Neural crest cell (in vitro differentiated cells): Measurements from ENCODE around the gene TCERG1L. TPM values are rescaled to one million over a fixed set of nuclear protein-coding genes. Genes with fewer than 3 reads are reported as not detected.
"Not testable (repeated sequence)": the region's sequence is repeated elsewhere in the genome, so short reads cannot be mapped to it uniquely, and the experiment has no call there.

Experiments
- DNase-seq: peaks from one replicate; pipeline ENCODE4 v3.0.0; 2021; ENCODE audit warnings: low read depth, mixed read lengths, low spot score
- H3K27ac Mint-ChIP-seq: one replicate; pipeline ENCODE4 v1.8.0; 2021; ENCODE audit warnings: mild to moderate bottlenecking, mixed read lengths; ENCODE audit not compliant: unreplicated experiment
- H3K27me3 Mint-ChIP-seq: 2 replicates; pipeline ENCODE4 v1.8.0; 2021; ENCODE audit warnings: low read depth, mild to moderate bottlenecking, mixed read lengths
- H3K36me3 Mint-ChIP-seq: 2 replicates; pipeline ENCODE4 v1.8.0; 2021; ENCODE audit warnings: low read depth, mild to moderate bottlenecking, mixed read lengths
- H3K4me1 Mint-ChIP-seq: 2 replicates; pipeline ENCODE4 v1.8.0; 2021; ENCODE audit warnings: mixed read lengths
- H3K4me3 Mint-ChIP-seq: one replicate; pipeline ENCODE4 v1.8.0; 2021; ENCODE audit warnings: mild to moderate bottlenecking, mixed read lengths
- H3K9me3 Mint-ChIP-seq: 2 replicates; pipeline ENCODE4 v1.8.0; 2021; ENCODE audit warnings: mixed read lengths
- total RNA-seq: library from RNA; stranded (reverse); gene quantifications from 2 replicates; pipeline ENCODE4 v1.2.1, GENCODE V29; 2021
- TF ChIP-seq, protein P1 (sequence below): fragments of 200-600 bp; sonication (generic); conservative IDR thresholded peaks from 2 replicates; pipeline ENCODE4 v1.5.0; 2021; ENCODE audit warnings: antibody characterized with exemption, mild to moderate bottlenecking

The TCERG1L gene
- total RNA-seq, 1 donor from 2014 or later, result 0.96 TPM

GRCh38 chr10:131344747-131345146 lies 33.2 kb upstream of the TCERG1L start:
- Mint-ChIP-seq H3K36me3 (no peaks in the 10 kb centered on the region), H3K9me3 (no peaks in the 10 kb centered on the region), H3K4me3 (no peak overlapping the region), H3K27me3 (peaks cover 41% of the 10 kb centered on the region), H3K4me1 (no peaks in the 10 kb centered on the region), H3K27ac (no peak overlapping the region)
- TF ChIP-seq, protein P1, sequence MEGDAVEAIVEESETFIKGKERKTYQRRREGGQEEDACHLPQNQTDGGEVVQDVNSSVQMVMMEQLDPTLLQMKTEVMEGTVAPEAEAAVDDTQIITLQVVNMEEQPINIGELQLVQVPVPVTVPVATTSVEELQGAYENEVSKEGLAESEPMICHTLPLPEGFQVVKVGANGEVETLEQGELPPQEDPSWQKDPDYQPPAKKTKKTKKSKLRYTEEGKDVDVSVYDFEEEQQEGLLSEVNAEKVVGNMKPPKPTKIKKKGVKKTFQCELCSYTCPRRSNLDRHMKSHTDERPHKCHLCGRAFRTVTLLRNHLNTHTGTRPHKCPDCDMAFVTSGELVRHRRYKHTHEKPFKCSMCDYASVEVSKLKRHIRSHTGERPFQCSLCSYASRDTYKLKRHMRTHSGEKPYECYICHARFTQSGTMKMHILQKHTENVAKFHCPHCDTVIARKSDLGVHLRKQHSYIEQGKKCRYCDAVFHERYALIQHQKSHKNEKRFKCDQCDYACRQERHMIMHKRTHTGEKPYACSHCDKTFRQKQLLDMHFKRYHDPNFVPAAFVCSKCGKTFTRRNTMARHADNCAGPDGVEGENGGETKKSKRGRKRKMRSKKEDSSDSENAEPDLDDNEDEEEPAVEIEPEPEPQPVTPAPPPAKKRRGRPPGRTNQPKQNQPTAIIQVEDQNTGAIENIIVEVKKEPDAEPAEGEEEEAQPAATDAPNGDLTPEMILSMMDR, result no peak
- DNase-seq, result no peak

DNA sequence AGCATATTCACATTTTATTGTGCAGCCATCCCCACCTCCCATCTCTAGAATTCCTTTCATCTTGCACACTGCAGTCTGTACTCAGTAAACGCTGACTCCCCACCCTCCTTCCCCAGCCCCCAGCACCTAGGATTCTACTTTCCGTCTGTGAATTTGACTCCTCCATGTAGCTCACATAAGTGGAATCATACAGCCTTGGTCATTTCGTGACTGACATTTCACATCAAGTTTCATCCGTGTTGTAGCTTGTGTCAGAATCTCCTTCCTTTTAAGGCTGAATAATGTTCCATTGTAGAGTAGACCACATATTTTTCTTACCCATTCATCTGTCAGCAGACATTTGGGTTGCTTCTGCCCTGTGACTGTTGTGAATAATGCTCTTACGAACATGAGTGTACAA lies 26.2 kb upstream of the TCERG1L start:
- TF ChIP-seq, protein P1, result no peak
- H3K9me3 Mint-ChIP-seq, result peaks cover 7% of the 10 kb centered on the region

GRCh38 chr10:131332821-131333220 lies 21.3 kb upstream of the TCERG1L start:
- H3K27ac Mint-ChIP-seq, result no peak overlapping the region
- no peaks in the 10 kb centered on the region for H3K4me1 Mint-ChIP-seq
- H3K27me3 Mint-ChIP-seq, result peaks cover 52% of the 10 kb centered on the region
- TF ChIP-seq, protein P1, result no peak
- peaks cover 3% of the 10 kb centered on the region for H3K9me3 Mint-ChIP-seq
- peaks cover 3% of the 10 kb centered on the region for H3K36me3 Mint-ChIP-seq
- H3K4me3 Mint-ChIP-seq, result no peak overlapping the region
- DNase-seq, result no peak

More for the DNA sequence above, 26.2 kb upstream of the TCERG1L start:
- H3K4me3 Mint-ChIP-seq, result no peak overlapping the region
- no peak overlapping the region for H3K27ac Mint-ChIP-seq
- peaks cover 35% of the 10 kb centered on the region for H3K27me3 Mint-ChIP-seq
- no peak for DNase-seq
- no peaks in the 10 kb centered on the region for H3K4me1 Mint-ChIP-seq
- peaks cover 3% of the 10 kb centered on the region for H3K36me3 Mint-ChIP-seq

DNA sequence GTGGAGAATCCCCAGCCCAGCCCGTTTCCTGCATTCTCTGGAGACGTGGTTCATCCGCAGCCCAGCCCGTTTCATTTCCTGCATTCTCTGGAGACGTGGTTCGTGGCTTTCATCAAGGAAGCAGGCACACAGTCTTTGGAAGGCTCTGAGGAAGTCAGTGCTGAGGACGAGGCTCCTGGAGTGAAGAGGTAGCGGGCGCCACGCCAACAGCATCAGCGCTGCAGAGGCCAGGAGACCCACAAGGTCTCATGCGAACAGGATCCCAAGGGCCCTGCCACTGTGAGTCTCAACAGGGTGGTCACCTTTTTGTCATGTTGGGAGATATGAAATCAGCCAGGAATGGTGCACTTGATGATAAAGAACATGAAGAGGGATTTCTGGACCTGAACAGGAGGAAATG lies 12.4 kb upstream of the TCERG1L start:
- H3K4me1 Mint-ChIP-seq, result peaks cover 7% of the 10 kb centered on the region
- peaks cover 80% of the 10 kb centered on the region for H3K27me3 Mint-ChIP-seq
- no peaks in the 10 kb centered on the region for H3K36me3 Mint-ChIP-seq
- H3K9me3 Mint-ChIP-seq, result no peaks in the 10 kb centered on the region
- no peak for DNase-seq
- TF ChIP-seq, protein P1, result no peak
- H3K27ac Mint-ChIP-seq, result no peak overlapping the region
- no peak overlapping the region for H3K4me3 Mint-ChIP-seq

DNA sequence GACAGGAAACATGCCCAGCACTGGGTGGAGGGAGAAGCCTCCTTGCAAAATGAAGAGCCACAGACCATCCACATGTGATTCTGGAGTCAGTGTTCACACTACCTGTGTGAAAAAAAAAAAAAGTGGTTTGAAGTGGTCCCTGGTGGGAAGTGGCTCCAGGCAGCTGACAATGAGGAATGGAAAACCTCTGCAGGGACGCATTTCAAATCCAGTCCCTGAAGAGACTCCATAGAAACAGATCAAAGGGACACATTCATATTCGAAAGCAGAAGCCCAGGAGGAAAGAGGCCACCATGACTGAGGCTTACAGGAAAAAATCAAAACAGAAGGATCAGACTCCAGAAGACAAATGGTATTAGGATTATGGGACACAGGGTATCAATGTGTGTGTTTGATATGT lies 11.5 kb upstream of the TCERG1L start:
- H3K9me3 Mint-ChIP-seq, result no peaks in the 10 kb centered on the region
- no peak overlapping the region for H3K4me3 Mint-ChIP-seq
- TF ChIP-seq, protein P1, result no peak
- DNase-seq, result no peak
- peaks cover 7% of the 10 kb centered on the region for H3K4me1 Mint-ChIP-seq
- peaks cover 74% of the 10 kb centered on the region for H3K27me3 Mint-ChIP-seq
- H3K36me3 Mint-ChIP-seq, result no peaks in the 10 kb centered on the region
- H3K27ac Mint-ChIP-seq, result no peak overlapping the region

- not testable (repeated sequence) for H3K36me3 Mint-ChIP-seq, H3K4me1 Mint-ChIP-seq, H3K4me3 Mint-ChIP-seq, H3K27ac Mint-ChIP-seq, DNase-seq, H3K9me3 Mint-ChIP-seq
- H3K27me3 Mint-ChIP-seq, result peaks cover 73% of the 10 kb centered on the region
Observed at GRCh38 chr10:131322575-131322974, 11.1 kb upstream of the TCERG1L start.
